Astrocyte (in vitro differentiated cells and primary cell): ENCODE data around the gene ABCA4. TPM values are rescaled to one million over a fixed set of nuclear protein-coding genes. Genes with fewer than 3 reads are reported as not detected.
A peak's percentile ranks its signal among the peaks of the same experiment; 100 is the strongest.
"Not testable (repeated sequence)": the region's sequence is repeated elsewhere in the genome, so short reads cannot be mapped to it uniquely, and the experiment has no call there.

Experiments used
- DNase-seq: peaks from one replicate; pipeline ENCODE4 v3.0.0-alpha.2; 2010; ENCODE audit warnings: low read depth
- FAIRE-seq: peaks from 2 replicates; lab custom pipeline; 2011; peaks lifted over from hg19 to GRCh38; lab: Jason Lieb, UNC
- H2AFZ ChIP-seq: 2 replicates; pipeline ENCODE4 v1.6.0; 2012; ENCODE audit warnings: low read depth, low read length, inconsistent platforms
- H3K27ac ChIP-seq: 2 replicates; pipeline ENCODE4 v1.5.1; 2011; ENCODE audit warnings: low read depth, low read length, inconsistent platforms
- H3K27me3 ChIP-seq: 2 replicates; pipeline ENCODE4 v1.6.0; 2011; ENCODE audit warnings: low read length, inconsistent platforms; ENCODE audit not compliant: insufficient read depth
- H3K36me3 ChIP-seq: 2 replicates; pipeline ENCODE4 v1.5.1; 2011; ENCODE audit warnings: low read length, inconsistent platforms; ENCODE audit not compliant: insufficient read depth
- H3K4me1 ChIP-seq: 2 replicates; pipeline ENCODE4 v1.5.1; 2011; ENCODE audit warnings: low read length, inconsistent platforms; ENCODE audit not compliant: insufficient read depth
- H3K4me2 ChIP-seq: 2 replicates; pipeline ENCODE4 v1.6.0; 2012; ENCODE audit warnings: low read length, inconsistent platforms
- H3K4me3 ChIP-seq: 2 replicates; pipeline ENCODE4 v1.5.1; 2011; ENCODE audit warnings: low read depth, mild to moderate bottlenecking, low read length, inconsistent platforms; ENCODE audit not compliant: insufficient read depth
- H3K79me2 ChIP-seq: 2 replicates; pipeline ENCODE4 v1.6.0; 2012; ENCODE audit warnings: mild to moderate bottlenecking, low read length, inconsistent platforms; ENCODE audit not compliant: insufficient read depth
- H3K9ac ChIP-seq: 2 replicates; pipeline ENCODE4 v1.6.0; 2012; ENCODE audit warnings: mild to moderate bottlenecking, low read length, inconsistent platforms
- H3K9me3 ChIP-seq: 2 replicates; pipeline ENCODE4 v1.5.1; 2012; ENCODE audit warnings: low read depth, mild to moderate bottlenecking, low read length, inconsistent platforms; ENCODE audit not compliant: insufficient read depth
- H4K20me1 ChIP-seq: 2 replicates; pipeline ENCODE4 v1.6.0; 2012; ENCODE audit warnings: low read length, inconsistent platforms; ENCODE audit not compliant: insufficient read depth
- H3K27ac Mint-ChIP-seq: one replicate; pipeline ENCODE4 v1.8.0; 2021; ENCODE audit warnings: mild to moderate bottlenecking, mixed read lengths; ENCODE audit not compliant: unreplicated experiment
- H3K27me3 Mint-ChIP-seq: one replicate; pipeline ENCODE4 v1.8.0; 2021; ENCODE audit warnings: low read depth, mixed read lengths; ENCODE audit not compliant: unreplicated experiment
- H3K36me3 Mint-ChIP-seq: one replicate; pipeline ENCODE4 v1.8.0; 2021; ENCODE audit warnings: low read depth, mixed read lengths; ENCODE audit not compliant: unreplicated experiment
- H3K4me1 Mint-ChIP-seq: one replicate; pipeline ENCODE4 v1.8.0; 2021; ENCODE audit warnings: low read depth, mixed read lengths; ENCODE audit not compliant: unreplicated experiment
- H3K4me3 Mint-ChIP-seq: one replicate; pipeline ENCODE4 v1.8.0; 2021; ENCODE audit warnings: mild to moderate bottlenecking, moderate library complexity, mixed read lengths; ENCODE audit not compliant: unreplicated experiment
- H3K9me3 Mint-ChIP-seq: one replicate; pipeline ENCODE4 v1.8.0; 2021; ENCODE audit warnings: mild to moderate bottlenecking, mixed read lengths; ENCODE audit not compliant: unreplicated experiment
- EZH2 ChIP-seq: IDR thresholded peaks from 2 replicates; pipeline ENCODE4 v1.6.1; 2012; ENCODE audit warnings: mild to moderate bottlenecking, low read length, inconsistent platforms; ENCODE audit not compliant: insufficient read depth
- total RNA-seq: library from RNA; stranded (reverse); gene quantifications from 2 replicates; pipeline ENCODE4 v1.2.1, GENCODE V29; 2021
- TF ChIP-seq, protein P1 (sequence below): IDR thresholded peaks from 2 replicates; pipeline ENCODE4 v1.5.1; 2011; ENCODE audit warnings: low read depth, mild to moderate bottlenecking, inconsistent platforms, low read length, moderate library complexity; ENCODE audit not compliant: insufficient read depth

The ABCA4 gene
- total RNA-seq, 1 donor from 2014 or later: 0.20 TPM

- H3K4me1 ChIP-seq: peaks cover 39% of the 10 kb centered on the region
- H3K27ac ChIP-seq: no peak overlapping the region
- H3K4me2 ChIP-seq: no peak overlapping the region
- no peak overlapping the region for H3K9ac ChIP-seq
- DNase-seq (no peak), FAIRE-seq (no peak)
- H4K20me1 ChIP-seq: no peaks in the 10 kb centered on the region
- no peaks in the 10 kb centered on the region for H3K79me2 ChIP-seq
- H3K9me3 Mint-ChIP-seq: no peaks in the 10 kb centered on the region
- no peak for TF ChIP-seq EZH2
- TF ChIP-seq, protein P1, sequence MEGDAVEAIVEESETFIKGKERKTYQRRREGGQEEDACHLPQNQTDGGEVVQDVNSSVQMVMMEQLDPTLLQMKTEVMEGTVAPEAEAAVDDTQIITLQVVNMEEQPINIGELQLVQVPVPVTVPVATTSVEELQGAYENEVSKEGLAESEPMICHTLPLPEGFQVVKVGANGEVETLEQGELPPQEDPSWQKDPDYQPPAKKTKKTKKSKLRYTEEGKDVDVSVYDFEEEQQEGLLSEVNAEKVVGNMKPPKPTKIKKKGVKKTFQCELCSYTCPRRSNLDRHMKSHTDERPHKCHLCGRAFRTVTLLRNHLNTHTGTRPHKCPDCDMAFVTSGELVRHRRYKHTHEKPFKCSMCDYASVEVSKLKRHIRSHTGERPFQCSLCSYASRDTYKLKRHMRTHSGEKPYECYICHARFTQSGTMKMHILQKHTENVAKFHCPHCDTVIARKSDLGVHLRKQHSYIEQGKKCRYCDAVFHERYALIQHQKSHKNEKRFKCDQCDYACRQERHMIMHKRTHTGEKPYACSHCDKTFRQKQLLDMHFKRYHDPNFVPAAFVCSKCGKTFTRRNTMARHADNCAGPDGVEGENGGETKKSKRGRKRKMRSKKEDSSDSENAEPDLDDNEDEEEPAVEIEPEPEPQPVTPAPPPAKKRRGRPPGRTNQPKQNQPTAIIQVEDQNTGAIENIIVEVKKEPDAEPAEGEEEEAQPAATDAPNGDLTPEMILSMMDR: no peak
- no peak overlapping the region for H3K4me3 Mint-ChIP-seq
- H3K27me3 ChIP-seq: no peaks in the 10 kb centered on the region
- no peaks in the 10 kb centered on the region for H3K9me3 ChIP-seq
- H2AFZ ChIP-seq: no peak overlapping the region
- no peaks in the 10 kb centered on the region for H3K36me3 Mint-ChIP-seq
- H3K4me1 Mint-ChIP-seq: peaks cover 63% of the 10 kb centered on the region
- H3K4me3 ChIP-seq: no peak overlapping the region
- no peaks in the 10 kb centered on the region for H3K36me3 ChIP-seq
- no peak overlapping the region for H3K27ac Mint-ChIP-seq
- H3K27me3 Mint-ChIP-seq: peaks cover 4% of the 10 kb centered on the region
Observed at GRCh38 chr1:93992190-93992589, 128.8 kb downstream of the ABCA4 start.

DNA sequence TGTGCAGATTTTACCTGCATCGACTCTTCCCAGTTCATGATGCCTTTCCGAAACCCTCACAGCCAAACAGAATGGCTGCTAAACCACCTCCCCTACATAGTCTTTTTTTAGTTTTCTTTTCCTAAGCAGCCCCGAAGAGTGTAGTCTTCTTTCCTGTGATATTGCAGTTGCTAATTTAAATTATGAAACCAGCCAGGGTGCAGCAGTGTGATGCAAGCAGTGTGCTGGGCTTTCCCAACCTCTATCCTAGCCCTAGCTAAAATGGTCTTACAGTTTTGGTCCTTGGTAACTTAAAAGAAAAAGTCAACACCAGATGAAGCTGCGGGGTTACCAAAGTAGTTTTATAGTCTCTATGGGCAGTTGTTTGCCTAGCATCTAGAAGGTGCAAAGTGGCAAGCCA is 129.7 kb downstream of the ABCA4 start:
- Mint-ChIP-seq H3K27me3 (peaks cover 4% of the 10 kb centered on the region), H3K4me3 (no peak overlapping the region), H3K36me3 (no peaks in the 10 kb centered on the region), H3K27ac (no peak overlapping the region), H3K9me3 (no peaks in the 10 kb centered on the region), H3K4me1 (peaks cover 63% of the 10 kb centered on the region)
- H2AFZ ChIP-seq: no peak overlapping the region
- peaks cover 39% of the 10 kb centered on the region for H3K4me1 ChIP-seq
- no peak overlapping the region for H3K4me2 ChIP-seq
- DNase-seq (no peak), FAIRE-seq (no peak)
- no peaks in the 10 kb centered on the region for H3K27me3 ChIP-seq
- no peaks in the 10 kb centered on the region for H3K36me3 ChIP-seq
- H3K9ac ChIP-seq: no peak overlapping the region
- H4K20me1 ChIP-seq: no peaks in the 10 kb centered on the region
- no peaks in the 10 kb centered on the region for H3K9me3 ChIP-seq
- H3K79me2 ChIP-seq: no peaks in the 10 kb centered on the region
- H3K4me3 ChIP-seq: no peak overlapping the region
- TF ChIP-seq, protein P1: no peak
- no peak for TF ChIP-seq EZH2
- no peak overlapping the region for H3K27ac ChIP-seq

DNA sequence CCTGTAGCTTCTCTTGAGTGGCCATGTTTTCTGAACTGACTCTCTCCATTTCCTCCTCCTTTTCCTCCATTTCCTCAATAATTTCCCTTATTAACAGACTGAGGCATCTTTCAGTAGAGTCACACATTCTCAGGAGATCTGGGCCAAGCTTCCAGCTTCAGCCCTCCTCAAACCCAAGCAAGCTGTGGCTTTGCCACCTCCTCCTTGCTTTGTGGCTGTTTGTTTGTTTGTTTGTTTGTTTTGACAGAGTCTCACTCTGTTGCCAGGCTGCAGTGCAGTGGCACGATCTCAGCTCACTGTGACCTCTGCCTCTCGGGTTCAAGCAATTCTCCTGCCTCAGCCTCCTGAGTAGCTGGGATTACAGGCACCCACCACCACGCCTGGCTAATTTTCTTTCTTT is 130.5 kb downstream of the ABCA4 start:
- H3K4me1 ChIP-seq: peaks cover 33% of the 10 kb centered on the region
- not testable (repeated sequence) for H4K20me1 ChIP-seq, H3K9me3 ChIP-seq, H3K9me3 Mint-ChIP-seq, H3K27ac ChIP-seq, DNase-seq, FAIRE-seq, H2AFZ ChIP-seq, H3K4me3 Mint-ChIP-seq, H3K36me3 ChIP-seq, H3K27me3 Mint-ChIP-seq, H3K4me2 ChIP-seq, H3K4me3 ChIP-seq, H3K9ac ChIP-seq, H3K79me2 ChIP-seq, H3K27me3 ChIP-seq, H3K36me3 Mint-ChIP-seq
- peak overlapping the region; percentile 85 for H3K27ac Mint-ChIP-seq
- peaks cover 58% of the 10 kb centered on the region for H3K4me1 Mint-ChIP-seq
